ENCODE results near the gene IL36B. TPM values are rescaled to one million over a fixed set of nuclear protein-coding genes. Genes with fewer than 3 reads are reported as not detected.

IL36B gene
- polyA plus RNA-seq, 3 donors: not detected

- H3K9me3 Mint-ChIP-seq: peaks cover 14 to 37% (median 31%) of the 10 kb centered on the region in 7 donors
- no peak overlapping the region for H3K4me3 Mint-ChIP-seq
- H2AFZ ChIP-seq (ENCODE audit: insufficient read depth, low read depth, low read length, poor library complexity, severe bottlenecking): no peak overlapping the region
- intact Hi-C loops (cut with micrococcal nuclease): no loop called here
- no peaks in the 10 kb centered on the region for H3K36me3 ChIP-seq (replicated peaks in 1 of 2; ENCODE audit: control insufficient read depth in 1 of 2, insufficient read depth in 2 of 2, low read length in 2 of 2)
- no peaks in the 10 kb centered on the region for H3K36me3 Mint-ChIP-seq
- H3K27ac Mint-ChIP-seq: no peak overlapping the region
- H3K27me3 ChIP-seq (ENCODE audit: control insufficient read depth in 2 of 2, insufficient read depth in 2 of 2, low read length in 2 of 2): no peaks in the 10 kb centered on the region
- TF ChIP-seq, protein P1, sequence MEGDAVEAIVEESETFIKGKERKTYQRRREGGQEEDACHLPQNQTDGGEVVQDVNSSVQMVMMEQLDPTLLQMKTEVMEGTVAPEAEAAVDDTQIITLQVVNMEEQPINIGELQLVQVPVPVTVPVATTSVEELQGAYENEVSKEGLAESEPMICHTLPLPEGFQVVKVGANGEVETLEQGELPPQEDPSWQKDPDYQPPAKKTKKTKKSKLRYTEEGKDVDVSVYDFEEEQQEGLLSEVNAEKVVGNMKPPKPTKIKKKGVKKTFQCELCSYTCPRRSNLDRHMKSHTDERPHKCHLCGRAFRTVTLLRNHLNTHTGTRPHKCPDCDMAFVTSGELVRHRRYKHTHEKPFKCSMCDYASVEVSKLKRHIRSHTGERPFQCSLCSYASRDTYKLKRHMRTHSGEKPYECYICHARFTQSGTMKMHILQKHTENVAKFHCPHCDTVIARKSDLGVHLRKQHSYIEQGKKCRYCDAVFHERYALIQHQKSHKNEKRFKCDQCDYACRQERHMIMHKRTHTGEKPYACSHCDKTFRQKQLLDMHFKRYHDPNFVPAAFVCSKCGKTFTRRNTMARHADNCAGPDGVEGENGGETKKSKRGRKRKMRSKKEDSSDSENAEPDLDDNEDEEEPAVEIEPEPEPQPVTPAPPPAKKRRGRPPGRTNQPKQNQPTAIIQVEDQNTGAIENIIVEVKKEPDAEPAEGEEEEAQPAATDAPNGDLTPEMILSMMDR (IDR thresholded peaks at IDR 0.05): no peak
- DNase-seq: no peak
- no peak overlapping the region for H3K4me3 ChIP-seq (replicated peaks in 1 of 3; ENCODE audit: low read depth in 2 of 3, low read length in 3 of 3)
- no peaks in the 10 kb centered on the region for H4K20me1 ChIP-seq (ENCODE audit: insufficient read depth, low read length)
- peaks cover 15 to 23% of the 10 kb centered on the region in 2 donors for H3K9me3 ChIP-seq (replicated peaks in 1 of 2; ENCODE audit: control insufficient read depth in 1 of 2, insufficient read depth in 1 of 2, low read length in 2 of 2)
- peaks cover 2 to 7% (median 4%) of the 10 kb centered on the region in 3 donors for H3K27me3 Mint-ChIP-seq (ENCODE audit: low read depth in 3 of 3)
- H3K4me1 ChIP-seq (ENCODE audit: control insufficient read depth in 1 of 2, insufficient read depth in 2 of 2, low read length in 2 of 2): no peaks in the 10 kb centered on the region
- no peak overlapping the region for H3K9ac ChIP-seq (ENCODE audit: insufficient read depth, low read length, poor library complexity, severe bottlenecking)
- H3K79me2 ChIP-seq (ENCODE audit: insufficient read depth, low read length): no peaks in the 10 kb centered on the region
- WGBS (ENCODE audit: insufficient coverage): 78% methylated on average over 1 of the region's 2 CpGs
- no peak overlapping the region for H3K4me2 ChIP-seq (replicated peaks; ENCODE audit: extremely low read depth, low read length, poor library complexity, severe bottlenecking)
- no peak overlapping the region for H3K27ac ChIP-seq (ENCODE audit: low read depth in 1 of 2, low read length in 2 of 2)
- H3K4me1 Mint-ChIP-seq: no peaks in the 10 kb centered on the region
Measured at GRCh38 chr2:112994648-112995047, 58.0 kb downstream of the IL36B start.

DNA sequence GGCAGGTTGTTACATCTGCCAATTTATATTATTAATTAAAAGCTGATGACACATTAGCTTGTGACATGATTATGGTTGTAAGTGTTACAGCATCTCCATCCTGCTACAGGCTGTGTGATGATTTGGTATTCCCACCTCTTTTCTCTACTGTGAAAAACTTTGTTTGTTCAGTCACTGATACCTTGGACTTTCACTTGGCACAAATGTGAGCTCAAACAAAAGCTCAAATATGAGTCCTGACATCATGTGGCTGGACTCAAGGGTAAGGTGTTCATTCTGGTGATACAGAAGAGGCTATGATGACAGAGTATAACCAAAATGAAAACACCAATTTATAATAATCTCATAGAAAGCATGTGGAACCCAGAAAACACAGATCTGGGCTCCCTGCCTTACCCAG, 58.8 kb downstream of the IL36B start:
- H2AFZ ChIP-seq (ENCODE audit: insufficient read depth, low read depth, low read length, poor library complexity, severe bottlenecking): no peak overlapping the region
- no peaks in the 10 kb centered on the region for H3K36me3 Mint-ChIP-seq
- H3K4me1 Mint-ChIP-seq: no peaks in the 10 kb centered on the region
- DNase-seq: no peak
- H3K27ac Mint-ChIP-seq: no peak overlapping the region
- peaks cover 6 to 17% of the 10 kb centered on the region in 2 donors for H3K9me3 ChIP-seq (replicated peaks in 1 of 2; ENCODE audit: control insufficient read depth in 1 of 2, insufficient read depth in 1 of 2, low read length in 2 of 2)
- H4K20me1 ChIP-seq (ENCODE audit: insufficient read depth, low read length): no peaks in the 10 kb centered on the region
- H3K4me3 Mint-ChIP-seq: no peak overlapping the region
- H3K9me3 Mint-ChIP-seq: peaks cover 12 to 35% (median 30%) of the 10 kb centered on the region in 7 donors
- H3K4me1 ChIP-seq (ENCODE audit: control insufficient read depth in 1 of 2, insufficient read depth in 2 of 2, low read length in 2 of 2): no peaks in the 10 kb centered on the region
- H3K4me3 ChIP-seq (replicated peaks in 1 of 3; ENCODE audit: low read depth in 2 of 3, low read length in 3 of 3): no peak overlapping the region
- intact Hi-C loops (cut with micrococcal nuclease): no loop called here
- H3K27me3 Mint-ChIP-seq (ENCODE audit: low read depth in 3 of 3): peaks cover 2 to 6% (median 2%) of the 10 kb centered on the region in 3 donors
- H3K79me2 ChIP-seq (ENCODE audit: insufficient read depth, low read length): no peaks in the 10 kb centered on the region
- H3K36me3 ChIP-seq (replicated peaks in 1 of 2; ENCODE audit: control insufficient read depth in 1 of 2, insufficient read depth in 2 of 2, low read length in 2 of 2): no peaks in the 10 kb centered on the region
- H3K4me2 ChIP-seq (replicated peaks; ENCODE audit: extremely low read depth, low read length, poor library complexity, severe bottlenecking): no peak overlapping the region
- TF ChIP-seq, protein P1 (IDR thresholded peaks at IDR 0.05): no peak
- H3K9ac ChIP-seq (ENCODE audit: insufficient read depth, low read length, poor library complexity, severe bottlenecking): no peak overlapping the region
- H3K27me3 ChIP-seq (ENCODE audit: control insufficient read depth in 2 of 2, insufficient read depth in 2 of 2, low read length in 2 of 2): no peaks in the 10 kb centered on the region
- H3K27ac ChIP-seq (ENCODE audit: low read depth in 1 of 2, low read length in 2 of 2): no peak overlapping the region

All from CD14-positive monocyte (primary cell).